ENCODE data around the gene CES4A.

Gene CES4A

GRCh38 chr16:67030221-67030962 lies 42.0 kb downstream of the CES4A start:
- Histone ChIP-seq H3K27me3 (ENCODE audit: insufficient read depth, low read length, poor library complexity, severe bottlenecking) (no peaks in the 10 kb centered on the region), H3K36me3 (ENCODE audit: insufficient read depth, low read length) (no peaks in the 10 kb centered on the region), H2AFZ (ENCODE audit: low read length) (no peak overlapping the region), H4K20me1 (ENCODE audit: insufficient read depth, low read length, poor library complexity, severe bottlenecking) (peaks cover 50% of the 10 kb centered on the region), H3K9me2 (replicated peaks; ENCODE audit: low read depth, low read length) (no peaks in the 10 kb centered on the region), H3K9me3 (ENCODE audit: insufficient read depth, low read depth, low read length) (no peaks in the 10 kb centered on the region), H3K4me3 (ENCODE audit: low read length, poor library complexity, severe bottlenecking) (peak overlapping the region; percentile 83), H3K4me1 (ENCODE audit: insufficient read depth, low read length, poor library complexity, severe bottlenecking) (peaks cover 48% of the 10 kb centered on the region), H3K9ac (ENCODE audit: low read depth, low read length, poor library complexity, severe bottlenecking) (peak overlapping the region; percentile 86), H3F3A (ENCODE audit: low read depth) (no peaks in the 10 kb centered on the region), H3K4me2 (ENCODE audit: low read depth, low read length, poor library complexity, severe bottlenecking) (peak overlapping the region; percentile 77), H3K79me2 (ENCODE audit: insufficient read depth, low read length) (peaks cover 68% of the 10 kb centered on the region)
- TF ChIP-seq EZH2phosphoT487 (IDR thresholded peaks at IDR 0.05; ENCODE audit: borderline replicate concordance) (no peak), CTCF (conservative IDR thresholded peaks at IDR 0.05; ENCODE audit: low read length) (no peak)

- TF ChIP-seq CTCF (conservative IDR thresholded peaks at IDR 0.05; ENCODE audit: low read length) (no peak), EZH2phosphoT487 (IDR thresholded peaks at IDR 0.05; ENCODE audit: borderline replicate concordance) (no peak)
- Histone ChIP-seq H3K4me3 (ENCODE audit: low read length, poor library complexity, severe bottlenecking) (peak overlapping the region; percentile 40), H3K4me1 (ENCODE audit: insufficient read depth, low read length, poor library complexity, severe bottlenecking) (peaks cover 58% of the 10 kb centered on the region), H2AFZ (ENCODE audit: low read length) (no peak overlapping the region), H3K79me2 (ENCODE audit: insufficient read depth, low read length) (peaks cover 100% of the 10 kb centered on the region), H3F3A (ENCODE audit: low read depth) (no peaks in the 10 kb centered on the region), H3K9me2 (replicated peaks; ENCODE audit: low read depth, low read length) (no peaks in the 10 kb centered on the region), H3K9ac (ENCODE audit: low read depth, low read length, poor library complexity, severe bottlenecking) (no peak overlapping the region), H3K4me2 (ENCODE audit: low read depth, low read length, poor library complexity, severe bottlenecking) (peak overlapping the region; percentile 77), H3K9me3 (ENCODE audit: insufficient read depth, low read depth, low read length) (no peaks in the 10 kb centered on the region), H4K20me1 (ENCODE audit: insufficient read depth, low read length, poor library complexity, severe bottlenecking) (peaks cover 88% of the 10 kb centered on the region), H3K27me3 (ENCODE audit: insufficient read depth, low read length, poor library complexity, severe bottlenecking) (no peaks in the 10 kb centered on the region), H3K36me3 (ENCODE audit: insufficient read depth, low read length) (peaks cover 23% of the 10 kb centered on the region)
Observed at GRCh38 chr16:67034487-67034886, 46.1 kb downstream of the CES4A start.

GRCh38 chr16:67035364-67035763 lies 47.0 kb downstream of the CES4A start:
- Histone ChIP-seq H3K9ac (ENCODE audit: low read depth, low read length, poor library complexity, severe bottlenecking) (no peak overlapping the region), H3K4me2 (ENCODE audit: low read depth, low read length, poor library complexity, severe bottlenecking) (peak overlapping the region; percentile 77), H3K4me3 (ENCODE audit: low read length, poor library complexity, severe bottlenecking) (peak overlapping the region; percentile 40), H4K20me1 (ENCODE audit: insufficient read depth, low read length, poor library complexity, severe bottlenecking) (peaks cover 91% of the 10 kb centered on the region), H3K9me3 (ENCODE audit: insufficient read depth, low read depth, low read length) (no peaks in the 10 kb centered on the region), H3K79me2 (ENCODE audit: insufficient read depth, low read length) (peaks cover 100% of the 10 kb centered on the region), H2AFZ (ENCODE audit: low read length) (no peak overlapping the region), H3K36me3 (ENCODE audit: insufficient read depth, low read length) (peaks cover 32% of the 10 kb centered on the region), H3K9me2 (replicated peaks; ENCODE audit: low read depth, low read length) (no peaks in the 10 kb centered on the region), H3F3A (ENCODE audit: low read depth) (no peaks in the 10 kb centered on the region), H3K4me1 (ENCODE audit: insufficient read depth, low read length, poor library complexity, severe bottlenecking) (peaks cover 55% of the 10 kb centered on the region), H3K27me3 (ENCODE audit: insufficient read depth, low read length, poor library complexity, severe bottlenecking) (no peaks in the 10 kb centered on the region)
- TF ChIP-seq CTCF (conservative IDR thresholded peaks at IDR 0.05; ENCODE audit: low read length) (no peak), EZH2phosphoT487 (IDR thresholded peaks at IDR 0.05; ENCODE audit: borderline replicate concordance) (no peak)

Data from Loucy (cell line).